HUES64 (cell line): ENCODE measurements around the gene NODAL.

Experiments
- H3K27ac ChIP-seq: 2 replicates; pipeline ENCODE4 v1.7.0; 2013; ENCODE audit warnings: low read depth, low read length, inconsistent platforms
- H3K27me3 ChIP-seq: 2 replicates; pipeline ENCODE4 v1.6.1; 2013; ENCODE audit warnings: mild to moderate bottlenecking, low read length; ENCODE audit not compliant: insufficient read depth
- H3K36me3 ChIP-seq: 2 replicates; pipeline ENCODE4 v1.6.1; 2013; ENCODE audit warnings: mild to moderate bottlenecking, low read length; ENCODE audit not compliant: insufficient read depth
- H3K4me1 ChIP-seq: 2 replicates; pipeline ENCODE4 v1.6.1; 2013; ENCODE audit warnings: mild to moderate bottlenecking, low read length, moderate library complexity; ENCODE audit not compliant: insufficient read depth
- H3K4me3 ChIP-seq: 2 replicates; pipeline ENCODE4 v1.5.1; 2013; ENCODE audit warnings: mild to moderate bottlenecking, low read length, moderate library complexity
- H3K9ac ChIP-seq: 2 replicates; pipeline ENCODE4 v1.6.1; 2013; ENCODE audit warnings: mild to moderate bottlenecking, low read depth, low read length
- H3K9me3 ChIP-seq: 2 replicates; pipeline ENCODE4 v1.6.1; 2013; ENCODE audit warnings: low read depth, low read length; ENCODE audit not compliant: insufficient read depth
- WGBS: fragments of 150-250, 120-280 bp; methylation state at CpG from one replicate; pipeline ENCODE4 v1.1.7; 2013; ENCODE audit warnings: missing lambda C conversion rate; 5-methylcytosine and 5-hydroxymethylcytosine counted together

The NODAL gene

DNA sequence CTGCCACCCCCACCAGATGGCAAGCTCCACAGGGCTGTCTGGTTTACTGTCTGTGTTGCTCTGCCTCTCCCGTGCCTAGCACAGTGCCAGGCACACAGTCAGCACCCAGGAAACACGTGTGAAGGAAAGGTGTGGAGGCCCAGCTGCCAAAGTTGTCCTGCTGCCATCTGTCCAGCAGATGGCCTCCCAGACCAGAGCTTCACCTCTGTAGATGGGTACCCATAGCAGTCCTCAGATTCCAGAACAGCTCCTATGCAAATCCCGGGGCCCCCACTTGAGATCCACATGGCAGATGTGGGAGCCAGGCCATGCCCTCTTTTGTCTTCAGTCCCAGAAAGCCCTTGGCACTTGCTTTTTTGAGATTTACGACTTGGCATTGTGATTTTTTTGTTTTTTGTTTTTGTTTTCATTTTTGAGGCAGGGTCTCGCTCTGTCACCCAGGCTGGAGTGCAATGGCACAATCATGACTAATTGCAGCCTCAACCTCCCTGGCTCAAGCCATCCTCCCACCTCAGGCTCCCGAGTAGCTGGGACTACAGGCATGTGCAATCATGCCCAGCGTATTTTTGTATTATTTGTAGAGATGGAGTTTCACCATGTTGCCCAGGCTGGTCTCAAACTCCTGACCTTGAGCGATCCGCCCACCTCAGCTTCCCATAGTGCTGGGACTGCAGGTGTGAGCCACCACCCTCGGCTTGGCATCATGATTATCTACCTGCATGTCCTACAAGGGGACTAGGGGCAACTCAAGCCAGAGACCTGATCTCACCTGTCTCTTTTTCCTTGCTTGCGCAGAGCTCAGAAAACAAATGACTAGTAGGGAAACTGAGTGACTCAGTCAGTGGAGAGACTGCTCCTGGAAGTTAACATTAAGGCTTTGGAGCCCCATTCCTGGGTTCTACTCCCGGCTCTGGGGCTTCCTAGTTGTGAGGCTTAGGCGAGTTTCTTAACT is 20.2 kb upstream of the NODAL start:
- Histone ChIP-seq H3K4me1 (peaks cover 17% of the 10 kb centered on the region), H3K4me3 (no peak overlapping the region), H3K9me3 (no peaks in the 10 kb centered on the region), H3K9ac (no peak overlapping the region), H3K27ac (no peak overlapping the region), H3K36me3 (no peaks in the 10 kb centered on the region), H3K27me3 (peaks cover 39% of the 10 kb centered on the region)
- 72% methylated on average over 12 of the region's 13 CpGs for WGBS

DNA sequence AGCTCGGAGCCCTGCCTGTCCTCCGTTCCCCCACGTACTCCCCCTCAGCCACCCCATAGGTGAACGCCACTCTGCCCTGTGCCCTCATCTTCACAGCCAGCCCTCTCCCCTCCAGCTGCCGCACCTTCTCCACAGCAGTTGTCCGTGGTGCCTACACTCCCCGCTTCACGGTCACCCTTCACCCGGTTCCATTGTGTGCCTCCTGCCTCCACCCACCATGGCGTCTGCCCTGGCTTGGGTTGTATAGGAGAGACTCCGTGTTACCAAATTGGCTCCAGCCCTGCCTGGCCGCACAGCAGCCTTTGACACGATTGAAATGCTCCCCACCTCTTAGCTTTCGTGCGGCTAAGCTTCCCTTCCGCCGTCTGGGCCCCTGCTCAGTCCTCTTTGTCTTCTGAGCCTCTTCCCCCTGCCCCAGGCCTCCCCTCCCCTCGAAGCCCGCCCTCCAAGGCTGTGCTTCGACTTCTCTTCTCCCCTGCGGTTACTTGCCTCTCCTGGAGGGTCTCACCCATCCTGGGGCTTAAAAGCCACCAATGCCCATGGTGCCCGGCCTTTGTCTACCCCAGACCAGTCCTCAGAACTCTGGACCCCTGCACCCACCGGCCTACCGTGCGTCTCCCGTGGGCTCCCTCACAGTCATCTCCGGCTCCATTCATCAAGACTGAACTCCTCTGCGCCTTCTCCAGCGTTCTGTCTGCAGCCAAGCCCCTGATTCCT is 18.5 kb upstream of the NODAL start:
- WGBS = 37% methylated on average over 29 of the region's 29 CpGs
- Histone ChIP-seq H3K36me3 (no peaks in the 10 kb centered on the region), H3K4me1 (peaks cover 29% of the 10 kb centered on the region), H3K4me3 (peak overlapping the region; percentile 52; the same call in 1 of the 2 replicates), H3K27ac (no peak overlapping the region), H3K27me3 (peaks cover 53% of the 10 kb centered on the region), H3K9ac (no peak overlapping the region), H3K9me3 (no peaks in the 10 kb centered on the region)

DNA sequence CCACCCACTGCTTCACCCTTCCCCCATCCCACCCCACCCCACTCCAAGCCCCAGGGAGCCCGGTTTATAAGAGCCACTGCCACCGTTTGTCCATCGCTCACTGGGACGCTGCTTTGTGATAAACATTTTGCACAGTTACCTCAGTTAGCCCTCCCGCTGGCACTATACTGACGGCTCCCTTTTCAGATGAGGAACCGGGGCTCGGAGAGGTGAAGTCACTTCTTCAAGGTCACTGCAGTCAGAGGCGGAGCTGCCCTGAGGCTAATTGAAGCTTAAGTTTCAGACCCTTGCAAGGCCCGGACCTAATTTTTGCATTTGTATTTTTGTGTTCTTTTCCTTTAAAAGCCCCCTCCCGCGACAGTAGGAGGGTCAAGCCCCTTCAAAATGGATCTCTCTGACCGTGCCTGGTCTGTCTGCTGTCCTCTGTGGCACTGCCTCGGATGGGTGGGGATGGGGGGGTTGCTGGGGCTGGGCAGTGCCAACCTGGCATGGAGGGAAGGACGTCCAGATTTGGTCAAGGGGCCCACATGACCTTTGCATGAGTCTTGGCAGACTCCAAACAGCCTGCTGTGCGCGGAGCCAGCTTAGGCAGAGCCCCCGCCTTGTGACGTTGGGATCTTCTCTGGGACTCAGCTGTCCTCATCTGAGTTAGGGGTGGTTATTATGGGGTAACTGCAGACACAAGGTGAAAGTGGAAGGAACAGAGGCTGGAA is 17.7 kb upstream of the NODAL start:
- peak overlapping the region; percentile 52 for H3K4me3 ChIP-seq
- peaks cover 36% of the 10 kb centered on the region for H3K4me1 ChIP-seq
- peaks cover 56% of the 10 kb centered on the region for H3K27me3 ChIP-seq
- WGBS = 6% methylated on average over 17 of the region's 19 CpGs
- no peak overlapping the region for H3K9ac ChIP-seq
- no peak overlapping the region for H3K27ac ChIP-seq
- H3K36me3 ChIP-seq = no peaks in the 10 kb centered on the region
- H3K9me3 ChIP-seq = no peaks in the 10 kb centered on the region

DNA sequence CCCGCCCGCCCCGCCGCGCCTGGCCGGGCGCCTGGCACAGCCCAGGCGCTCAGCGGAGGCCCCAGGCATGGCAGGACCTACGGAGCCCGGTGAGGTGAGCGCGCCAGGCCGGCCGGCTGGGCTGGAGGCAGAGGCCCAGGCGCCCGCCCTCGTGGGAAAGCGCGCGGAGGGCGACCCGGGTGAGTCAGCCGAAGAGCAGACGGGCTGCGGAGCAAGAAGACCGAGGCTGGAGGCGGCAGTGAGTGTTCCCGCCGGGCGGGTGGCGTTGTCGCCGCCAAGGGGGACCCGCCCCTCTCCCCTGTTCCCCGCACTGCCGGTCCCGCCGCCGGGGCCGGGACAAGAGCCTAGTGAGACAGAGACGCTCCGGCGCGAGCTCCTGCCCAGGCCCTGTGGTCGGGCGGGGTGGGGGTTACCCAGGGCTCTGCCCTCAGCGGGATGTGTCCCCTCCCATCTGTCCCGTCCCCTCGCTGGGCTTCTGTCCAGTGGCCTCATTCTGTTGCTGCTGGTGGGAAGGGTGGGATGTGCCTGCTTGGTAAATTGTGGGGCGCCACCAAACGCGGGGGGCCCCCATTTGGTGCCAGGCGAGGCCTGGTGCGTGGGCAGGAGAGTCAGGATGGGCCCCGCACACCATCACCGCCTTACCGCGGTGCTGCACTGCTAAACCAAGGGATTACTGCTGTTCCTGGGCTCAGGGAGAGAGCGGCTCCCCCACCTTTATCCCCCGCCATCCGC is 17.0 kb upstream of the NODAL start:
- peak overlapping the region; percentile 52 for H3K4me3 ChIP-seq
- H3K9ac ChIP-seq = peak overlapping the region; percentile 37; the same call in 1 of the 2 replicates
- H3K9me3 ChIP-seq = no peaks in the 10 kb centered on the region
- H3K4me1 ChIP-seq = peaks cover 43% of the 10 kb centered on the region
- H3K36me3 ChIP-seq = no peaks in the 10 kb centered on the region
- H3K27ac ChIP-seq = no peak overlapping the region
- 1% methylated on average over 62 of the region's 62 CpGs for WGBS
- H3K27me3 ChIP-seq = peaks cover 56% of the 10 kb centered on the region

DNA sequence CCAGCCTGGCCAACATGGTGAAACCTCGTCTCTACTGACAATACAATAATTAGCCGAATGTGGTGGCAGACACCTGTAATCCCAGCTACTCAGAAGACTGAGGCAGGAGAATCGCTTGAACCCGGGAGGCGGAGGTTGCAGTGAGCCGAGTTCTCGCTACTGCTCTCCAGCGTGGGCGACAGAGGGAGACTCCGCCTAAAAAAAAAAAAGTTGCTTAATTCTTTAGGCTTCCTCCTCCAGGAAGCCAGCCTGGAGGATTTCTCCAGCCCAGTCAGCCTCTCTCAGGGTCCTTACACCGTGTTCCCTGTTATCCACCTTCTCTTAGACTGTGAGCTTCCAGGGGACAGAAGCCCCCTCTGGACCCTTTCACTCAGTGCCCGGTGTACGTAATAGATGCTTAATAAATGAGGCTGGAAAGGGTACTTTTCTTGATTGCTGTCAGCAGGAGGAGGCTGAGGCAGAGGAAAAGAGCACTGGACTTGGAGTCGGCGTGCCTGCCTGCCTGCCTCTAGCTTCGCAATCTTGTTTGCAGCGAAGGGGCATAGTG is 16.4 kb upstream of the NODAL start:
- Histone ChIP-seq H3K9me3 (no peaks in the 10 kb centered on the region), H3K9ac (no peak overlapping the region; the same call in 1 of the 2 replicates), H3K4me3 (peak overlapping the region; percentile 52), H3K36me3 (no peaks in the 10 kb centered on the region), H3K27ac (no peak overlapping the region), H3K4me1 (peaks cover 44% of the 10 kb centered on the region), H3K27me3 (peaks cover 58% of the 10 kb centered on the region)
- WGBS = 19% methylated on average over 17 of the region's 17 CpGs

DNA sequence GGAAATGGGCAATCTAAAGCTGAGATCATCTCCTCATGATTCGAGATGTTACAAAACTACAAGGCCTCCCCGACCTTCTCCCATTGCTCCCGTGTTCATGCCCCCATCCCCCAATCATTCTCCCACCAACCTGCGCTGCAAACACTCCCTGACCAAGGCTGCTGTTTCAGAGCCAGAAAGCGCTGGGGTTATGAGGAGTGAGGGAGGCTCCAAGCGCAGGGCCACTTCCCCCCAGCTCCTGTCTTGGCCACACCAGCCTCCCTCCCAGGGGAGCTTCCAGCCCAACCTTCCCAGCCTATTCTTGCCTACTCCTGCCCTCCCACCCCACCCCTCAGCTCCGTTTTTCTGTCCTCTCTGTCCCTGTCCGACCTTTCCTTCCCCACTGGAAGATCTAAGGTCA is 14.7 kb upstream of the NODAL start:
- no peaks in the 10 kb centered on the region for H3K9me3 ChIP-seq
- no peak overlapping the region for H3K27ac ChIP-seq

DNA sequence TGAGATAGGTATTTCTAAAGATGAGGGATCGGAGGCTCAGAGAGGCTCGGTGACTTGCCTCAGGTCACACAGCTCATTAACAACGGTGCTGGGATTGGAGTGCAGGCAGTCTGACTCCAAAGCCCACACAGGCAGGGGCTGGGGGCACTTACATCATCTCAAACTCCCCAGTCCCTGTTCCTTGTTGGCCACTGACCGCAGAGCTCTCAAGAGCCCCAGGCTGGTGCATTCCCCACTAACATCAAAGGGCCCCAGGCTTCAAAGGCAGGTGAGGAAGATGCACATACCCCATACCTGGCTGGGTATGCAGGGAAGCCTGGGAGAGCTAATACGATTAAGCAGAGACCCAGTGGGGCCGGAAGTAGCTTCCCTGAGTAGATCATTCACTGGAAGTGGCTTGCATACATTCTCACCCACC is 13.7 kb upstream of the NODAL start:
- no peak overlapping the region for H3K4me3 ChIP-seq
- WGBS = 17% methylated on average over 6 of the region's 6 CpGs
- peaks cover 53% of the 10 kb centered on the region for H3K4me1 ChIP-seq
- peak overlapping the region; percentile 47; the same call in 1 of the 2 replicates for H3K27ac ChIP-seq
- no peaks in the 10 kb centered on the region for H3K9me3 ChIP-seq
- peaks cover 55% of the 10 kb centered on the region for H3K27me3 ChIP-seq
- H3K9ac ChIP-seq = no peak overlapping the region
- no peaks in the 10 kb centered on the region for H3K36me3 ChIP-seq

More for the DNA sequence above, 14.7 kb upstream of the NODAL start:
- Histone ChIP-seq H3K36me3 (no peaks in the 10 kb centered on the region), H3K4me3 (peak overlapping the region; percentile 18; the same call in 1 of the 2 replicates), H3K4me1 (peaks cover 45% of the 10 kb centered on the region), H3K9ac (no peak overlapping the region), H3K27me3 (peaks cover 58% of the 10 kb centered on the region)
- WGBS = 19% methylated on average over 6 of the region's 8 CpGs

DNA sequence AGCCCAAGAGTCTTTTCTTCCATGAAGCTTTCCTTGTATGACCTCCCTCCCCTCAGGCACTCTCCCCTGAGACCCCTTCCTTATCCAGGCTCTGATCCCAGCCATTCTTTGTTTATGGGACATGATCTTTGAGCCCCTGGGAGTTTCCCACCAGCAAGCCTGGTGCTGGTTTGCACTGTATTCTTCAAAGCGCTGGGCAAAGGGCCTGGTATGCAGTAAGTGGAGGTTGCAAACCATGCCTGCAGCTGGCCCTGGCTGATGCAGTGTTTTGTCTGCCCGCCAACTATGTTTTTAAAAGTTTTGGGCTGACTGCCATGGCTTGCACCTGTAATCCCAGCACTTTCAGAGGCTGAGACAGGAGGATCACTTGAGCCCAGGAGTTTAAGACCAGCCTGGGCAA is 6.8 kb upstream of the NODAL start:
- H3K36me3 ChIP-seq = no peaks in the 10 kb centered on the region
- 91% methylated on average over 2 of the region's 2 CpGs for WGBS
- no peak overlapping the region for H3K27ac ChIP-seq

DNA sequence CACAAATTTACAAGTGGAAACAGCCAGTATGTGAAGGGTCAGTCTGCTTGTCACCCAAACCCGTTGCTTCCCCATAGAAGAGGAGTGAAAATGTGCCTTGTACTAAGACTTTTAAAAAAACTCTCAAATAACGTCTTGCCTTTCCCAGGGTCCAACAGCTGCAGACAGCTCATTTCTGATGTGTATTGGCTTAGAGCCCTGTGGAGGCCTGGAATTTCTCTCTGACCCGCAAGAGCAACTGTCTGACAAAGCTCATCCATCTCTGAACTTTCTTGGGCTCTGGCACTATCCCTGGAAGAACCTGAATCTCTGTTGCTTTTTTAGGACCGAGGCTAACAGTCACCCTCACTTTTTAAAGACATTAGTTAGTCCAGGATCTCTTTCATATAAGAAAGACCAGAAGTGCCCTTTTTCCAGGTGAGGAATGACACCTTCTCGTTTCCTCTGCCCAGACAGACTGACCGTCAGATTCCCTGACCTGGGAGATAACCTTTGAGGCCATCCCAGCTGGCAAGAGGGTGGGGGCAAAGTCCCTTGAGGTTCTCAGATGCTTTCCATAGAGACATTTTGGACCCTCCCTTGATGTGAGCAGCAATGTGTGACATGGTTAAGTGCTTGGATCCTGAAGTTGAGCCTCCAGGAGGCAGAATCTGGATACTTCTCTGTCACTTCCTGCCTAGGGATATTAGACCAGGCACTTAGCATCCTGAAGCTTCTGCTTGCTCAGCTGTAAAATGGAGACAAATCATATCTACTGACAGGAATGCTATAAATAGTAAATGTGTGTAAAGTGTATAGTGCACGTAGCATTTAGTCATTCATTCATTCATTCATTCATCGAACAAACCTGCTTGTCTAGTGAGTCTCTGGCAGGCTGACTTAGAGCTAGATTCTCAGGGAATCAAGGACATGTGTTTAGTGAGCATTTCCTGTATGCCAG is 4.5 kb upstream of the NODAL start:
- Histone ChIP-seq H3K4me1 (peaks cover 21% of the 10 kb centered on the region), H3K4me3 (no peak overlapping the region), H3K27ac (no peak overlapping the region), H3K9ac (no peak overlapping the region), H3K9me3 (no peaks in the 10 kb centered on the region), H3K27me3 (peaks cover 26% of the 10 kb centered on the region), H3K36me3 (no peaks in the 10 kb centered on the region)
- 59% methylated on average over 7 of the region's 8 CpGs for WGBS

More for the DNA sequence above, 6.8 kb upstream of the NODAL start:
- no peak overlapping the region for H3K4me3 ChIP-seq
- H3K9me3 ChIP-seq = no peaks in the 10 kb centered on the region
- peaks cover 5% of the 10 kb centered on the region; the same call in 1 of the 2 replicates for H3K27me3 ChIP-seq
- H3K9ac ChIP-seq = no peak overlapping the region
- H3K4me1 ChIP-seq = peaks cover 24% of the 10 kb centered on the region
